ENCODE results near the gene CCDC178.

Gene CCDC178

GRCh38 chr18:33123862-33124518, 316.5 kb downstream of the CCDC178 start:
- no peak for DNase-seq (ENCODE audit: low spot score)

GRCh38 chr18:33116376-33116775, 324.1 kb downstream of the CCDC178 start:
- no peak for DNase-seq (ENCODE audit: low spot score)

- no peak for DNase-seq (ENCODE audit: low spot score)
These were observed 324.6 kb downstream of the CCDC178 start for GRCh38 chr18:33115917-33116316.

- no peak for DNase-seq (ENCODE audit: low spot score)
These were observed 325.0 kb downstream of the CCDC178 start for GRCh38 chr18:33115476-33115875.

- DNase-seq (ENCODE audit: low spot score) = no peak
These were observed 325.8 kb downstream of the CCDC178 start for GRCh38 chr18:33114749-33115148.

GRCh38 chr18:33113416-33113815, 327.1 kb downstream of the CCDC178 start:
- DNase-seq (ENCODE audit: low spot score) = no peak

GRCh38 chr18:33107511-33107910, 333.0 kb downstream of the CCDC178 start:
- DNase-seq (ENCODE audit: low spot score) = no peak

GRCh38 chr18:33101316-33101715, 339.2 kb downstream of the CCDC178 start:
- DNase-seq (ENCODE audit: low spot score) = no peak

GRCh38 chr18:33099626-33100025, 340.9 kb downstream of the CCDC178 start:
- DNase-seq (ENCODE audit: low spot score) = no peak

GRCh38 chr18:33097126-33097525, 343.4 kb downstream of the CCDC178 start:
- DNase-seq (ENCODE audit: low spot score) = no peak

- DNase-seq (ENCODE audit: low spot score) = no peak
These were observed 350.1 kb downstream of the CCDC178 start for GRCh38 chr18:33090461-33090860.

- no peak for DNase-seq (ENCODE audit: low spot score)
These were observed 363.9 kb downstream of the CCDC178 start for GRCh38 chr18:33076601-33077000.

- no peak for DNase-seq (ENCODE audit: low spot score)
These were observed 366.4 kb downstream of the CCDC178 start for GRCh38 chr18:33074125-33074524.

GRCh38 chr18:33062834-33063364, 377.6 kb downstream of the CCDC178 start:
- no peak for DNase-seq (ENCODE audit: low spot score)

- no peak for DNase-seq (ENCODE audit: low spot score)
These were observed 387.6 kb downstream of the CCDC178 start for GRCh38 chr18:33052886-33053285.

- no peak for DNase-seq (ENCODE audit: low spot score)
These were observed 389.1 kb downstream of the CCDC178 start for GRCh38 chr18:33051407-33051806.

- DNase-seq (ENCODE audit: low spot score) = no peak
These were observed 400.3 kb downstream of the CCDC178 start for GRCh38 chr18:33040213-33040612.

GRCh38 chr18:33034945-33035344, 405.6 kb downstream of the CCDC178 start:
- no peak for DNase-seq (ENCODE audit: low spot score)

GRCh38 chr18:33034212-33034611, 406.3 kb downstream of the CCDC178 start:
- no peak for DNase-seq (ENCODE audit: low spot score)

- DNase-seq (ENCODE audit: low spot score) = no peak
These were observed 418.2 kb downstream of the CCDC178 start for GRCh38 chr18:33022370-33022769.

GRCh38 chr18:33020877-33021276, 419.6 kb downstream of the CCDC178 start:
- no peak for DNase-seq (ENCODE audit: low spot score)

GRCh38 chr18:33014060-33014796, 426.3 kb downstream of the CCDC178 start:
- DNase-seq (ENCODE audit: low spot score) = no peak

- DNase-seq (ENCODE audit: low spot score) = no peak
These were observed 430.4 kb downstream of the CCDC178 start for GRCh38 chr18:33010149-33010548.

All from hematopoietic multipotent progenitor cell treated with erythropoietin and hydrocortisone succinate and interleukin-3 and kit ligand, for 15 days (in vitro differentiated cells).